SH-SY5Y (cell line): ENCODE results near the gene CRAMP1.

ENCODE experiments used
- GATA2 ChIP-seq: IDR thresholded peaks from 2 replicates; pipeline ENCODE4 v1.6.1; 2011; ENCODE audit warnings: mild to moderate bottlenecking, low read depth, low read length
- GATA3 ChIP-seq: IDR thresholded peaks from 2 replicates; pipeline ENCODE4 v1.6.1; 2011; ENCODE audit warnings: low read depth, mild to moderate bottlenecking, low read length, moderate library complexity

The CRAMP1 gene

DNA sequence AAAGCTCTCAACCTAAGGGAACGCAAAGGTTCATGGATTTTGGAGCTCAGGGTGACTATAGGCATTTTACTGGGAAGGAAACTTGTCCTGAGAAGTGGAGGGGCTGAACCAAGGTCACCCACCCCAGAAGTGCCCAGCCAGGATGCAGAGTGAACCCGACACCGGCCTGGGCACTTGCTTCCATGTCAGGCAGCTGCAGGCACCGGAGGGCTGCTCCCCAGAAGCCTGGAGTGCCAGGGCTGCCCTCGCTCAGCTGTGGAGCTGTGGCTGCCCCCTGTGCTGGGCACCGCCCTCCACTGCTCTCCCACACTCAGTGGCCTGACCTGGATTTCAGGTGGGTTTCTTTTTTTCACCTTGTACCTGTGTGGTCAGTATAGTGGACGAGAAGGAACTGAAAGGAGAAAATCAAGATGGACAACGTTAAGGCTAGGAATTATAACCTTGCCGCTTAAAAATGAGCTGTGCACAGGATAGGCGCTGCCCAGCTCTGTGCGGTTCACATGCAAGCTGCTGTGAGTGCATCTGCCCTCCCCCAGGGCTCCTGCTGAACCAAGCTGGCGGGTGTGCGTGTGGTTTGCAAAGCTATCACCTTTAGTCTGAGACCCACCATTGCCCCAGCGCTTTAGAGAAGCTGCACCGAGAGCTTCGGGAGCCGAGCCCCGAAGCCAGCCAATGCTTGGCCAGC, 96.1 kb downstream of the CRAMP1 start:
- TF ChIP-seq GATA2 = no peak
- no peak for TF ChIP-seq GATA3

DNA sequence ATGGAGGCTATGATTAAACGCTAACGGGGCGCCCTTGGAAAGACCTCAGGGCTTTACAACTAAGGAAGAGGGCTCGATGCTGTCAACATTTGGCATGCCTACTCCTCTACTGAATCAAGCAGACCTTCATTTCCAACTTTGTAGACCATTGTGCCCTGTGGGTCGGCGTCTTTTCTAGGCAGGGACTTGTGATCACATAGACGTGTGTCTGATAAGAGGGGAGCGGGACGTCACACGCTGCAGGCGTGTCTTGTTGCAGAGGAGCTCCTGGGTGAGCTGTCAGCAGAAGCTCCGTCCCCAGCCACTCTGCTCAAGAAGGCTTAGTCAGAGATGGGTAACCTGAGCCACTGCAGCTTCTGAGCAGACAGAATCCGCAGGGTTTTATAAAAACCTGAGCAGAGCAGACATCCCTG, 96.6 kb downstream of the CRAMP1 start:
- no peak for TF ChIP-seq GATA3
- no peak for TF ChIP-seq GATA2

DNA sequence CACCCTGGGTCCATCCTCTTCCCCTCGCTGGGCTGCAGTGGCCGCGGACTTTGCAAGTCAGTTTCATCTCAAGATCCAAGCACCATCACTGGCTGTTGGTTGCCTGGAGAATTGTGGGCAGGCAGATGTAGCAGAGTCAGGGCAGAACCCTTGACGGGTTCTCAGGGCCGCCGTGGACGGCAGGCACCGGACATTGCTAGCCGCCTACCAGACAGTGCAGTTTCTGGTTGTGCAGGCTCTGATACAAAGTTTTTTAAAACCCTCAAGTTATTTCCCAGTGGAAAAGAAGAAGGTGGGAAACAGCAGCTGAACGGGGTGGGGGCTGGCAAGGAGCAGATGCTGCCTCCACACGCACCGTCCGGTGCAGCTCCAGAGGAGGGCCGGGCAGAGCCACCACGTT, 97.2 kb downstream of the CRAMP1 start:
- TF ChIP-seq GATA2 (no peak), GATA3 (no peak)

DNA sequence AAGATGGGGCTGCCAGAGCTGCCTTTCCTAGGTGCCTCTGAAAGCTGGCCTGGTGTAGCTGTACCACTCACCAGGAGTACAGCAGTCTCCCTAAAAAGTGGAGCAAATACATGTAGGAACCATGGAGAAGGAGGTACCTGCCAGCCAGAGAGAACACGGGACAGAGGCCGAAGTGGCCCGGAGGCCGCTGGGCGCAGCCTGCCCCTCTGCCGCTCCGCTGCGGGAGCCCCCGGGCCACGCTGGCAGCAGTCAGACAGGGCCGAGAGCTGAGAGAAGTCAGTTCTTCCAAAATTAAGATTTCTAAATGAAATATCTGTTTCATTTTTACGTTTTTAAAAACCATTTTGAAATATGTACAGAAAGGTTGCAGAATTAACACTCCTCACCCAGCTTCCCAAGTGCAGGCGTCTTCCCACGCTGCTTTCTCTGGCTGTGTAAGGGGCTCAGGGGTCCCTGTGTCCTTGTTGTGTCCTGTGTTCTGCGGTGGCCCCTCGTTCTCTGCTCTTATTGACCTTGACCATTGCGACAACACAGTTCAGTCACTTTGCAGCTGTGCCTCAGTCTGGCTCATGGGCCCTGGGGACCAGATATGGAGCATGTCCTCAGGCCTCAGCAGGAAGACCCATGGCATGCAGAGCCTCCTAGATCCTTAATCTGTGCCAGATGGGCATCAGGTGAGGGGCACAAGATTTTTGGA, 98.8 kb downstream of the CRAMP1 start:
- TF ChIP-seq GATA3 = no peak
- TF ChIP-seq GATA2 = no peak

DNA sequence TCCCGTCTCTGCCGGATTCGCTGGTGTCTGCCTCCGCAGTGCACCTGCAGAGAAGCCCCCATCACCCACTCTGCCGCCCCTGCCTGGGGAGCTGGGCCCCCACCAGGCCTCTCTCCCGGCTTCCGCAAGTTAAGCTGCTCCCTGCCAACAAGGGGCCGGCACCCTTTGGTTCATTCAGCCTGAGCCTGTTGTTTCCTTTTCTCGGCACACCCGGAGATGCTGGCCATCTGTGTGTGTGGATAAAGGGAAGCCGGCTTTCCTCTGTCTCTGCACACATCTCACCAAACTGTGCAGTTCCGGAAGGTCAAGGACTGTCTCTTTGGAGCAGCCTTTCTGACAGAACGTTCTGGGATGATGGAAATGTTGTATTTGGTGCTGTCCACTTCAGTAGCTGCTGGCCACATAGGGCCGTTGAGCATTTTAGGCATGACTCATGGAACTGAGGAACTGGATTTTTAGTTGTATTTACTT, 100.7 kb downstream of the CRAMP1 start:
- TF ChIP-seq GATA2 (no peak), GATA3 (no peak)

DNA sequence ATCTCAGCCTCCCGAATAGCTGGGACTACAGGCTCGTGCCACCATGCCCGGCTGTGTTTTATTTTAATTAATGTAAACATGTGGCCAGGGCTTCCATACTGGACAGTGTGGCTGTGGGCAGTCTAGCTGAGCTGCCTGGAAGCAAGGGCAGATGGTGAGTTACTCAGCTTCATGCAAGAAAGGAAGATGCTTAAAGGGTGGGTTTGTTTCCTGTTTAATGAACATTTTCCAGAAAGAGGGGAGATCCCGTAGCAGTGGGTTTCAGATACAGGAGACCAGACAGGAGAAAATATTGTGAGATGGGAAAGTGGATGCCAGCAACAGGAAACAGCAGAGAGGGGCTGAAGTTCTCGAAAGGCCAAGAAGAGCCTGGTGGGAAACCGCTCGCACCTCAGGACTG, 101.2 kb downstream of the CRAMP1 start:
- TF ChIP-seq GATA3 = no peak
- no peak for TF ChIP-seq GATA2

DNA sequence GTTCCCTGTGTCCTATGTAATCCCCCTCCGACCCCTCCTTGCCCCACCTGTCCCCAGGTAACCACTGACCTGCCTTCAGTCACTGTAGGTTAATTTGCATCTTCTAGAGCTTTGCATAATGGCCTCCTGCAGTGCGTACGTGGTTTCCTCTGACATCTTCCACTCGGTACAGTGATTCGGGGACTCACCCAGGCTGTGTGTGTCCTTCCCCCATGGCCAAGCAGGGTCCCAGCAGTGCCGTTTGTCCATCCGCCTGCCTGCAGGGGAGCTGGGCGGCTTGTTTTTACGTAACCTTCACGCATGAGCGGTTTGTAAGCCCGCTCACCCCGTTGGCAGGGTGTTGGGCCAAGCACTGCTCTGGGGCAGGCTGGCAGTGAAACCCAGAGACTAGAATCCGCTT, 101.8 kb downstream of the CRAMP1 start:
- TF ChIP-seq GATA3 (no peak), GATA2 (no peak)

DNA sequence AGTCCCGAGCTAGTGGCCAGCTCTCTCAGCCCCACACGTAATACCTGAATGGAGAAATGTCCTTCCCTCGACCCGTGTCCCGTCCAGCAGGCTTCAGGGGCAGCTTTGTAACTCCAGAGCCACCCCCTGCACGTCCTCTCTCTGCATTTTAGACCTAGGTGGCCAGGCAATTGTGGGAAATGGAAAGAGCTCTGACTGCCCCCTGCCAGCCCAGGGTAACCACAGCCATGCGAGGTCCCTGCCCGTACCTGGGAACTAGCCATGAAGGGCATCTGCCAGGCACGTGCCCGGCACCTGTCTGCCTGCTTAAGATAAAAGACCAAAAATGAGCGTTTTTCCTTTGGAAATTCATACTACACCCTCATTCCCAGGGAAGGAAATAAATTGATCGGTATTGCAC, 103.1 kb downstream of the CRAMP1 start:
- no peak for TF ChIP-seq GATA3
- no peak for TF ChIP-seq GATA2

DNA sequence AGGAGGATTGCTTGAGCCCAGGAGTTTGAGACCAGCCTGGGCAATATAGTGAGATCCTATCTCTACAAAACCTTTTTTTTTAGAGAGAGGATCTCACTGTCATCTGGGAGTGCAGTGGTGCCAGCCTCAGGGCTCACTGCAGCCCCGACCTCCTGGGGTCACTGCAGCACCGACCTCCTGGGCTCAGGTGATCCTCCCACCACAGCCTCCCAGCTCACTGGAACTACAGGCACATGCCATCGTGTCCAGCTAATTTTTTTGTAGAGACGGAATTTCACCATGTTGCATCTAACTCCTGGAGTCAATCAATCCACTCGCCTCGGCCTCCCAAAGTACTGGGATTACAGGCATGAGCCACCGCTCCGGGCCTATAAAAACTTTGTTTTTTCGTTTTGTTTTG, 109.2 kb downstream of the CRAMP1 start:
- TF ChIP-seq GATA3 (no peak), GATA2 (no peak)

DNA sequence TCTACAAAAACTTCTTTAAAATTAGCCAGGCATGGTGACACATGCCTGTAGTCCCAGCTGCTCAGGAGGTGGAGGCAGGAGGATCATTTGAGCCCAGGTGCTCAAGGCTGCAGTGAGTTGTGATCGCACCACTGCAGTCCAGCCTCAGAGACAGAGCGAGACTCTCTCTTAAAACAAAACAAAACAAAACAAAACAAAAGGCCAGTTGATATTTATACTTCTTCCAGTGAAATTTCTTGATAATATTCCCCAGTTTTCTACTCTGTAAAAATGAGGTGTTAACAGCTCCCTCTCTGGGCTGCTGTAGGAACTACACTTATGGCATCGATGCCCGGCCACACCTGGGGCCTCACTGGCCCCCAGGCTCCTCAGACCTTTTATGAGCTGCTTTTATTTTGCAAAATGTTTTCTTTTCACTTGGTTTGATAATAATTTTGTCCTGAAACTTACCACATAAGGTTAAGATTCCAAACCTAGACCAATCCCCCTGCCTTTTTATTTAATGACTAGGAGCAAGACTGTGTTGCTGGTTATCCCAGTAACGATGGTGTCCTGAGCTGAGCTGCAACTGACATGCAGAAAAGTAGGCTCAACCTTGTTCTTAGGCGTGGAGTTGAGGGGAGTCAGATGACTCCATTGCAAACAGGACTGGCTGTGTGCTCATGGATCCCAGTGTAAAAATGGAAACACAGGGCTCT, 111.4 kb downstream of the CRAMP1 start:
- TF ChIP-seq GATA3 (no peak), GATA2 (no peak)

DNA sequence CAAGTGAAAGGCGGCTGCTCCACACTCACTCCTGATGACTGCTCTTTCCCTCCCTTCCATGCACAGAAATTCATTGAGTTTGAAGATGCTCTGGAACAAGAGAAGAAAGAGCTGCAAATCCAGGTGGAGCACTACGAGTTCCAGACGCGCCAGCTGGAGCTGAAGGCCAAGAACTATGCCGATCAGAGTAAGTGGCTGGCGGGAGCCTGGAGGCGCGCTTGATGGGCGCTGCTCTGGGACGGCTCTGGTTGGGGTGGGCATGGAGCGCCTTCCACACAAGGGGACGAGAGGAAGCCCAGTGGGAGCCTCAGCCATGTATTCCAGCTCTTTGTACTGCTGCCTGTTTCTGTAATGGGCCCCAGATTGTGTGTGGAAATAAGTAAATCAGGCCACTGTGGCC, 112.3 kb downstream of the CRAMP1 start:
- TF ChIP-seq GATA2 = no peak
- TF ChIP-seq GATA3 = no peak

DNA sequence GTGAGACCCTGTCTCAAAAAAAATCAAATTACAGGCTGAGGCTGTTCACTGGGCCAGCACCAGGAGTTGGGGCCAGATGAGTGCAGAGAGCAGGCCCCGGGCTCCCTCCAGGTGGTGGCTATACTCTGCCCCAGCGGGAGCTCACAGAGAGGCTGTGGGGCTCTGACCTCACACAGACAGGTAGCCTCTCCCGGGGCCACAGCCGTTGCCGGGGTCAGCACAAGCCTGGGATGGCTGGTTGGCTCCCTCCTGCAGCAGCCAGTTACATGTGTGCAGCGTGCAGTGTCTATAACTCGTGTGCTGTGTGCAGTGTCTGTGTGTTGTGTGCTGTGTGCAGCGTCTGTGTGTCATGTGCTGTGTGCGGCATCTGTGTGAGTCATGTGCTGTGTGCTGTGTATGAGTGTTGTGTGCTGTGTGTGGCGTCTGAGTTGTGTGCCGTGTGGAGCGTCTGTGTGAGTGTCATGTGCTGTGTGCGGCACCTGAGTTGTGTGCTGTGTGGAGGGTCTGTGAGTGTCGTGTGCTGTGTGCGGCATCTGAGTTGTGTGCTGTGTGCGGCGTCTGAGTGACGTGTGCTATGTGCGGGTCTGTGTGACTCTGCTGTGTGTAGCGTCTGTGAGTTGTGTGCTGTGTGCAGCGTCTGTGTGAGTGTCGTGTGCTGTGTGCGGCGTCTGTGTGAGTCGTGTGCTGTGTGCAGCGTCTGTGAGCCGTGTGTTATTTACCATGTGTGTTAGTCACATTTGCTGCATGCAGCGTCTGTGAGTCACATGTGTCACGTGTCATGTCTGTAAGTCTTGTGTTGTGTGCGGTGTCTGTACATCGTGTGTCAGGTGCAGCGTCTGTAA, 114.7 kb downstream of the CRAMP1 start:
- TF ChIP-seq GATA3 (no peak), GATA2 (no peak)
